HepG2 (cell line): ENCODE measurements around the gene C2orf81. TPM values are rescaled to one million over a fixed set of nuclear protein-coding genes. Genes with fewer than 3 reads are reported as not detected.

ENCODE experiments used
- ATRX ChIP-seq: sonication (generic); formaldehyde crosslinking; IDR thresholded peaks from 2 replicates; pipeline ENCODE4 v1.4.0; 2020; ENCODE audit warnings: missing genetic modification reagents, borderline replicate concordance
- CAMTA2 ChIP-seq: sonication (generic); formaldehyde crosslinking; IDR thresholded peaks from 2 replicates; pipeline ENCODE4 v1.4.0; 2020; ENCODE audit warnings: mild to moderate bottlenecking, missing genetic modification reagents, borderline replicate concordance
- FOXP1 ChIP-seq, 2 experiments: fragments of 450-650 bp in 1 of 2; IDR thresholded peaks; 2 replicates each; pipeline ENCODE4 v1.6.1; 2017 to 2018; ENCODE audit warnings: antibody characterized with exemption in 1 of 2
- FOXP4 ChIP-seq: sonication (generic); formaldehyde crosslinking; IDR thresholded peaks from 2 replicates; pipeline ENCODE4 v1.4.0; 2020; ENCODE audit warnings: missing genetic modification reagents
- IRX3 ChIP-seq: sonication (generic); formaldehyde crosslinking; IDR thresholded peaks from 2 replicates; pipeline ENCODE4 v1.8.1; 2023; ENCODE audit warnings: mild to moderate bottlenecking, low read depth, missing genetic modification reagents, borderline replicate concordance
- MED13 ChIP-seq: sonication (generic); formaldehyde crosslinking; IDR thresholded peaks from 2 replicates; pipeline ENCODE4 v1.5.0; 2020; ENCODE audit warnings: missing genetic modification reagents
- MYC ChIP-seq: sonication (generic); formaldehyde crosslinking; IDR thresholded peaks from 2 replicates; pipeline ENCODE4 v1.9.0; 2021; ENCODE audit warnings: missing genetic modification reagents, borderline replicate concordance
- POLR2G ChIP-seq: fragments of 200-400 bp; formaldehyde crosslinking; IDR thresholded peaks from 2 replicates; pipeline ENCODE4 v1.6.1; 2018; ENCODE audit warnings: mild to moderate bottlenecking, low read depth, low read length, moderate library complexity
- SIX1 ChIP-seq: sonication (generic); formaldehyde crosslinking; IDR thresholded peaks from 2 replicates; pipeline ENCODE4 v1.4.0; 2020; ENCODE audit warnings: missing genetic modification reagents, borderline replicate concordance
- ZBTB39 ChIP-seq: sonication (generic); formaldehyde crosslinking; IDR thresholded peaks from 2 replicates; pipeline ENCODE4 v1.5.0; 2020; ENCODE audit warnings: missing genetic modification reagents
- ZFYVE20 ChIP-seq: sonication (generic); formaldehyde crosslinking; IDR thresholded peaks from 2 replicates; pipeline ENCODE4 v1.8.0; 2023; ENCODE audit warnings: low read depth, mild to moderate bottlenecking, moderate library complexity, missing genetic modification reagents, borderline replicate concordance
- ZNF335 ChIP-seq: sonication (generic); formaldehyde crosslinking; IDR thresholded peaks from 2 replicates; pipeline ENCODE4 v1.4.0; 2020; ENCODE audit warnings: missing genetic modification reagents
- ZNF343 ChIP-seq: sonication (generic); formaldehyde crosslinking; IDR thresholded peaks from 2 replicates; pipeline ENCODE4 v1.4.0; 2020; ENCODE audit warnings: mild to moderate bottlenecking, missing genetic modification reagents
- ZNF614 ChIP-seq: IDR thresholded peaks from 2 replicates; pipeline ENCODE4 v1.6.1; 2018; ENCODE audit warnings: missing biosample characterization, missing genetic modification reagents, inconsistent platforms, borderline replicate concordance
- ZNF652 ChIP-seq: IDR thresholded peaks from 2 replicates; pipeline ENCODE4 v1.6.1; 2016; ENCODE audit warnings: low read depth, borderline replicate concordance
- ZNF660 ChIP-seq: sonication (generic); formaldehyde crosslinking; IDR thresholded peaks from 2 replicates; pipeline ENCODE4 v1.5.1; 2020; ENCODE audit warnings: mild to moderate bottlenecking, low read depth, missing genetic modification reagents, borderline replicate concordance
- ZNF713 ChIP-seq: sonication (generic); formaldehyde crosslinking; IDR thresholded peaks from 2 replicates; pipeline ENCODE4 v1.4.0; 2020; ENCODE audit warnings: mild to moderate bottlenecking, missing genetic modification reagents
- ZNF720 ChIP-seq: sonication (generic); formaldehyde crosslinking; IDR thresholded peaks from 2 replicates; pipeline ENCODE4 v1.4.0; 2020; ENCODE audit warnings: missing genetic modification reagents
- ZNF788 ChIP-seq: sonication (generic); formaldehyde crosslinking; IDR thresholded peaks from 2 replicates; pipeline ENCODE4 v1.5.0; 2020; ENCODE audit warnings: mild to moderate bottlenecking, missing genetic modification reagents, borderline replicate concordance
- polyA plus RNA-seq, 8 experiments: library from polyadenylated mRNA; depleted of rRNA in 3 of 8; stranded (reverse) in 7 of 8; unstranded in 1 of 8; fragments of >200 nt; fragmentation: Illumina TruSeq in 4 of 8; extraction: Trizol in 4 of 8; gene quantifications; 2 replicates each; pipeline versions ENCODE4 v1.2.1 to v1.2.3, GENCODE V29; 2011 to 2016; ENCODE audit warnings: low read depth in 4 of 8, missing spikeins in 1 of 8, mixed read lengths in 1 of 8; ENCODE audit not compliant: insufficient read depth in 1 of 8
- total RNA-seq, 5 experiments: library from RNA; depleted of rRNA; stranded (reverse); fragments of >200 nt; fragmentation: Illumina TruSeq; extraction: Trizol; gene quantifications; 2 replicates each; pipeline ENCODE4 v1.2.3, GENCODE V29; 2016; ENCODE audit warnings: low read depth in 1 of 5
- TF ChIP-seq, protein P1 (sequence below): sonication (generic); formaldehyde crosslinking; IDR thresholded peaks from 2 replicates; pipeline ENCODE4 v1.4.0; 2020; ENCODE audit warnings: missing genetic modification reagents
- TF ChIP-seq, protein P2 (sequence below): sonication (generic); formaldehyde crosslinking; IDR thresholded peaks from 2 replicates; pipeline ENCODE4 v1.8.0; 2022; ENCODE audit warnings: mild to moderate bottlenecking, missing genetic modification reagents, moderate library complexity

C2orf81 gene
- total and polyA plus RNA-seq, 2 of the 13 experiments (the other 11 are each of a cell fraction or from before 2014, with no cell fraction given) = 0.15 to 0.17 TPM

GRCh38 chr2:74379851-74380789 lies 41.3 kb downstream of the C2orf81 start, which contains the start of gene DCTN1 (continued):
- TF ChIP-seq ZNF614 (no peak), POLR2G (no peak), CAMTA2 (CRISPR knock-in tag) (no peak), ZNF343 (CRISPR knock-in tag) (no peak), ZNF652 (CRISPR knock-in tag) (no peak), ZNF335 (peak; percentile 85), ZFYVE20 (CRISPR knock-in tag) (no peak), IRX3 (CRISPR knock-in tag) (no peak), MED13 (CRISPR knock-in tag) (no peak), ZBTB39 (CRISPR knock-in tag) (no peak), ATRX (CRISPR knock-in tag) (no peak), SIX1 (CRISPR knock-in tag) (no peak), ZNF720 (CRISPR knock-in tag) (no peak), FOXP4 (no peak), FOXP1 (IDR thresholded peaks at IDR 0.05) (no peak), FOXP1 (CRISPR knock-in tag; IDR thresholded peaks at IDR 0.05) (no peak), ZNF713 (CRISPR knock-in tag) (no peak), ZNF660 (no peak), MYC (CRISPR knock-in tag) (peak; percentile 52; the same call in 1 of the 2 replicates), ZNF788 (CRISPR knock-in tag) (peak; percentile 28; the same call in 1 of the 2 replicates)
- TF ChIP-seq, protein P1, sequence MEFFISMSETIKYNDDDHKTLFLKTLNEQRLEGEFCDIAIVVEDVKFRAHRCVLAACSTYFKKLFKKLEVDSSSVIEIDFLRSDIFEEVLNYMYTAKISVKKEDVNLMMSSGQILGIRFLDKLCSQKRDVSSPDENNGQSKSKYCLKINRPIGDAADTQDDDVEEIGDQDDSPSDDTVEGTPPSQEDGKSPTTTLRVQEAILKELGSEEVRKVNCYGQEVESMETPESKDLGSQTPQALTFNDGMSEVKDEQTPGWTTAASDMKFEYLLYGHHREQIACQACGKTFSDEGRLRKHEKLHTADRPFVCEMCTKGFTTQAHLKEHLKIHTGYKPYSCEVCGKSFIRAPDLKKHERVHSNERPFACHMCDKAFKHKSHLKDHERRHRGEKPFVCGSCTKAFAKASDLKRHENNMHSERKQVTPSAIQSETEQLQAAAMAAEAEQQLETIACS (CRISPR knock-in tag) = no peak
- TF ChIP-seq, protein P2, sequence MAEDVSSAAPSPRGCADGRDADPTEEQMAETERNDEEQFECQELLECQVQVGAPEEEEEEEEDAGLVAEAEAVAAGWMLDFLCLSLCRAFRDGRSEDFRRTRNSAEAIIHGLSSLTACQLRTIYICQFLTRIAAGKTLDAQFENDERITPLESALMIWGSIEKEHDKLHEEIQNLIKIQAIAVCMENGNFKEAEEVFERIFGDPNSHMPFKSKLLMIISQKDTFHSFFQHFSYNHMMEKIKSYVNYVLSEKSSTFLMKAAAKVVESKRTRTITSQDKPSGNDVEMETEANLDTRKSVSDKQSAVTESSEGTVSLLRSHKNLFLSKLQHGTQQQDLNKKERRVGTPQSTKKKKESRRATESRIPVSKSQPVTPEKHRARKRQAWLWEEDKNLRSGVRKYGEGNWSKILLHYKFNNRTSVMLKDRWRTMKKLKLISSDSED (CRISPR knock-in tag) = no peak
